GM19463 (cell line): ENCODE results near the gene TPPP.

Source experiments
- ATAC-seq: cut with Tn5 transposase; IDR thresholded peaks from one replicate; pipeline ENCODE4 v1.9.1; 2021; ENCODE audit warnings: mild to moderate bottlenecking, moderate library complexity; ENCODE audit not compliant: unreplicated experiment

TPPP gene

DNA sequence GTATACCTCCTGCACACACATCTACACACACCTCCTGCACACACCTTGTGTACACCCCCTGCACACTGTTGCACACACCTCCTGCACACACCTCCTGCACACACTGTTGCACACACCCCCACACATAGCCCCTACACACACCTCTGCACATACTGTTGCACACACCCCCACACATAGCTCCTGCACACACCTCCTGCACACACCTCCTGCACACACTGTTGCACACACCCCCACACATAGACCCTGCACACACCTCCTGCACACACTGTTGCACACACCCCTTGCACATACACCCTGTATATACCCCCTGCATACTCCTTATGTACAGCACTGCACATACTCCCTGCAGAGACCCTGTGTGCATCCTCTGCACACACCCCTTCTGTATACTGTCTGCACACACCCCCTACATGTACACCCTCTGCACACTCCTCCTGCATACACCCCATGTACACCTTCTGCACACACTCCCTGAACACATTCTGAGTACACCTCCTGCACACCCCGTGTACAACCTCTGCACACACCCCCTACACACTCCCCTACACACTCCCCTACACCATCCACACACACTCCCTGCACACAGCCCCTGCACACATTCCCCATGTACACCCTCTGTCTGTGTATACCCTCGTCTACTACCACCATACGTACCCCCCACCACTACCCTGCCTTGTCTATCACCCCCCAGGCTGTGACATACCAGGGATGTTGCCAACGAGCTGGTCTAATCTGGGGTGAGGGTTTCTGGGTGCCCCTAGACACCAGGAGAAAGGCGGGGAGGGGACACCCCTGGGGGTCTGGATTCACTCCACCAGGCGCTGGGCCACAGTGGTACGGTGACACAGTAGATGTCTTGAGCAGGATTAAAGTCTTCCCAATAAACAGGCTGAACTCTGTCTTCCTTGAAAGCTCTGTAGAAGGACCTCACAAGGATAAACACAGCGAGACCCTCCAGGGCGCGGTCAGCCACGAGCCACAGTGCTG lies 82.1 kb downstream of the TPPP start:
- ATAC-seq: no peak

DNA sequence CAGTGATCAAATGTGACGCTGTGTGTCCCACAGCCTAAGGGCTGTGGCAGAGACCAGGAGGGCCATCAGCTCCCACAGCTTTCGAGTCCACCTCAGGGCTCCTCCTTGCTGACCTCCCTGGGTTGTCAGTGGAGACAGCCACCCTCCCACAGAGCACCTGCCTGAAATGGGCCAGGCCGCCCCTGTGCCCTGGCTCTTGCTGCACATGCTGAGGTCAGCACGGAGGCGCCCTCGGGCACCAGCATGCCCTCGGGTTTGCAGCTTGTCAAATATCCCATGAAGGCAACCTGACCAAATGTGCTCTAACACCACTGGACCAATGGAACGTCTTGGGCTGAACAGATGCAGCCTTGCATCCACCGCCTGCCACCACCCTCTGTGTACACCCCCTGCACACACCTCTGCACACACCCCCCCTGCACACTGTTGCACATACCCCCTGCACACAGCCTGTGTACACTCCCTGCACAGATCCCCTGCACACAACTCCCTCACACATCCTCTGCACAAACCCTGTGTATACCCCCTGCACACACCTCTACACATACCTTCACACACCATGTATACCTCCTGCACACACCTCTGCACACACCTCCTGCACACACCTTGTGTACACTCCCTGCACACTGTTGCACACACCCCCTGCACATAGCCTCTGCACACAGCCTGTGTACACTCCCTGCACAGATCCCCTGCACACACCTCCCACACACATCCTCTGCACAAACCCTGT lies 83.0 kb downstream of the TPPP start:
- no peak for ATAC-seq
